WTC11 (cell line): ENCODE data around the gene DUSP22. TPM values are rescaled to one million over a fixed set of nuclear protein-coding genes. Genes with fewer than 3 reads are reported as not detected.
"Not testable (repeated sequence)": the region's sequence is repeated elsewhere in the genome, so short reads cannot be mapped to it uniquely, and the experiment has no call there.

ENCODE experiments used
- ATAC-seq: fragments of 200-7000 bp; cut with Tn5 transposase; 2 replicates; pipeline ENCODE4 v1.10.0; 2021; ENCODE audit warnings: mild to moderate bottlenecking, moderate library complexity
- CTCF ChIA-PET: fragments of 300-600 bp; sonication (Branson Sonifier 250); formaldehyde crosslinking; loops from one replicate; lab custom pipeline; 2021; ENCODE audit warnings: antibody characterized with exemption; lab: Charles Lee
- POLR2A ChIA-PET: fragments of 350-600 bp; sonication (Branson Sonifier 250); formaldehyde crosslinking; loops from one replicate; lab custom pipeline; 2021; ENCODE audit warnings: antibody characterized with exemption; lab: Charles Lee
- DNase-seq: peaks from one replicate; pipeline ENCODE4 v3.0.0; 2021; ENCODE audit warnings: low spot score
- H3K27ac Mint-ChIP-seq: 2 replicates; pipeline ENCODE4 v1.8.0; 2021; ENCODE audit warnings: mixed read lengths
- H3K27me3 Mint-ChIP-seq: 2 replicates; pipeline ENCODE4 v1.8.0; 2021; ENCODE audit warnings: low read depth, mild to moderate bottlenecking, moderate library complexity, mixed read lengths
- H3K36me3 Mint-ChIP-seq: 2 replicates; pipeline ENCODE4 v1.8.0; 2021; ENCODE audit warnings: mixed read lengths
- H3K4me1 Mint-ChIP-seq: 2 replicates; pipeline ENCODE4 v1.8.0; 2022; ENCODE audit warnings: mixed read lengths
- H3K4me3 Mint-ChIP-seq: 2 replicates; pipeline ENCODE4 v1.8.0; 2021; ENCODE audit warnings: mild to moderate bottlenecking, moderate library complexity, mixed read lengths
- H3K9me3 Mint-ChIP-seq: 2 replicates; pipeline ENCODE4 v1.8.0; 2021; ENCODE audit warnings: mixed read lengths
- ETV6 ChIP-seq: sonication (generic); formaldehyde crosslinking; IDR thresholded peaks from 2 replicates; pipeline ENCODE4 v1.8.1; 2022; ENCODE audit warnings: mild to moderate bottlenecking, missing genetic modification reagents
- NFE2L1 ChIP-seq: sonication (generic); formaldehyde crosslinking; IDR thresholded peaks from 2 replicates; pipeline ENCODE4 v1.8.1; 2023; ENCODE audit warnings: missing genetic modification reagents
- NFYB ChIP-seq: sonication (generic); formaldehyde crosslinking; conservative IDR thresholded peaks from 2 replicates; pipeline ENCODE4 v1.8.0; 2022; ENCODE audit warnings: low read depth, missing genetic modification reagents
- NR2C2 ChIP-seq: sonication (generic); formaldehyde crosslinking; IDR thresholded peaks from 2 replicates; pipeline ENCODE4 v1.8.0; 2022; ENCODE audit warnings: mild to moderate bottlenecking, missing genetic modification reagents
- RELA ChIP-seq: sonication (generic); formaldehyde crosslinking; IDR thresholded peaks from 2 replicates; pipeline ENCODE4 v1.8.1; 2022; ENCODE audit warnings: missing genetic modification reagents, mild to moderate bottlenecking, borderline replicate concordance
- RORB ChIP-seq: fragments of 250-450 bp; sonication (Bioruptor Pico); IDR thresholded peaks from 2 replicates; pipeline ENCODE4 v1.9.0; 2021; ENCODE audit warnings: mild to moderate bottlenecking
- TEAD4 ChIP-seq: sonication (generic); formaldehyde crosslinking; IDR thresholded peaks from 2 replicates; pipeline ENCODE4 v1.8.0; 2022; ENCODE audit warnings: mild to moderate bottlenecking, missing genetic modification reagents
- ZBTB21 ChIP-seq: sonication (generic); formaldehyde crosslinking; IDR thresholded peaks from 2 replicates; pipeline ENCODE4 v1.8.1; 2023; ENCODE audit warnings: mild to moderate bottlenecking, missing genetic modification reagents, borderline replicate concordance
- ZNF263 ChIP-seq: sonication (generic); formaldehyde crosslinking; IDR thresholded peaks from 2 replicates; pipeline ENCODE4 v1.8.1; 2022; ENCODE audit warnings: low read depth, mild to moderate bottlenecking, moderate library complexity, missing genetic modification reagents
- total RNA-seq: library from RNA; stranded (reverse); gene quantifications from 3 replicates; pipeline ENCODE4 v1.2.3, GENCODE V29; 2021
- TF ChIP-seq, protein P1 (sequence below): sonication (generic); formaldehyde crosslinking; IDR thresholded peaks from 2 replicates; pipeline ENCODE4 v1.8.1; 2022; ENCODE audit warnings: low read depth, missing genetic modification reagents, borderline replicate concordance
- TF ChIP-seq, protein P2 (sequence below): sonication (generic); formaldehyde crosslinking; IDR thresholded peaks from 2 replicates; pipeline ENCODE4 v1.8.0; 2022; ENCODE audit warnings: mild to moderate bottlenecking, missing genetic modification reagents
- TF ChIP-seq, protein P3 (sequence below): sonication (generic); formaldehyde crosslinking; IDR thresholded peaks from 2 replicates; pipeline ENCODE4 v1.8.1; 2023; ENCODE audit warnings: mild to moderate bottlenecking, missing genetic modification reagents, borderline replicate concordance
- TF ChIP-seq, protein P4 (sequence below): sonication (generic); formaldehyde crosslinking; IDR thresholded peaks from 2 replicates; pipeline ENCODE4 v1.8.1; 2023; ENCODE audit warnings: mild to moderate bottlenecking, missing genetic modification reagents

Gene DUSP22
- total RNA-seq, 1 experiment from 2014 or later: 38.5 TPM

DNA sequence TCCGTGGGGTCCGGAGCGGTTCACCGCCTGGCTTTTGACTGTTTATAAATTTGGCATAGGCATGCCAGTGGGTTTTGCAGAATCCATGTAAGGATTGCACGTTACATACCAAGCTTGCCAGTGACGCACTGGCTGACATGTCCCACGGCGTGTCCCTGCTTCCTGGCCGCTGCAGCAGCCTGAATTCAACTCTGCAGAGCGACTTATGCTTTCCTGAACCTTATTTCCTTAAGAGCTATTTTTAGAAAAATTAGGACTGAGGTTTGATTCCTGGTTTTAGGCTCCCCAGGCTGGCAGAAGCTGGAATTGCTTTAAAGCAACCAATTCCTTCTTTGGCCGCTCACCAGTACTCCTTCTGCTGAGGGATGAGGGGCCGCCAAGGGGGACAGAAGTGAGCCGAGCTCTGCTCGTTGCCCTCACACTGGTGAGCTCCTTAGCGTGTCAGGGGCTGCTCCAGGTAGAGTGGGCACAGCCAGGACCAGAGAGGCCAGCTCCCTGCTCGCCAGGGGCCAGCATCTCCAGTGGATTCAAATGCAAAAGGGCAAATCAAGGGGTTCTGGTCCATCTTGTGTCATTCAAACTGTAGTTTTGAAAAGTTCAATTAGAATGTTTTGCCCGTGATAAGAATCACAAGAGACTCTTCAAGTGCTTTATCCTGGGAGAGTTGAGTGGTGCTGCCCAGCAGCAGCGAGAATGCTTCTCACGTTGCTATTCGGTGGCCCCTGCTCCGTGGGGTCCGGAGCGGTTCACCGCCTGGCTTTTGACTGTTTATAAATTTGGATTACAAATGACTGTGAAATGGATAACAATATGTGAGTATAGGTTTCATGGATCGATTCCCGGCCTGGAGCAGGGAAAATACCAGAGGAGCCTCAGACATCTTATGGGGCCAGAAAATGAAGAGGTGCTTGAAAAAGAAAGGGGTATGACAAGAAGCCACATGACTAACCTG lies 81.8 kb downstream of the DUSP22 start (continued):
- TF ChIP-seq, protein P1, sequence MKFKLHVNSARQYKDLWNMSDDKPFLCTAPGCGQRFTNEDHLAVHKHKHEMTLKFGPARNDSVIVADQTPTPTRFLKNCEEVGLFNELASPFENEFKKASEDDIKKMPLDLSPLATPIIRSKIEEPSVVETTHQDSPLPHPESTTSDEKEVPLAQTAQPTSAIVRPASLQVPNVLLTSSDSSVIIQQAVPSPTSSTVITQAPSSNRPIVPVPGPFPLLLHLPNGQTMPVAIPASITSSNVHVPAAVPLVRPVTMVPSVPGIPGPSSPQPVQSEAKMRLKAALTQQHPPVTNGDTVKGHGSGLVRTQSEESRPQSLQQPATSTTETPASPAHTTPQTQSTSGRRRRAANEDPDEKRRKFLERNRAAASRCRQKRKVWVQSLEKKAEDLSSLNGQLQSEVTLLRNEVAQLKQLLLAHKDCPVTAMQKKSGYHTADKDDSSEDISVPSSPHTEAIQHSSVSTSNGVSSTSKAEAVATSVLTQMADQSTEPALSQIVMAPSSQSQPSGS (CRISPR knock-in tag): no peak
- TF ChIP-seq, all 79 proteins: peak for 0

DNA sequence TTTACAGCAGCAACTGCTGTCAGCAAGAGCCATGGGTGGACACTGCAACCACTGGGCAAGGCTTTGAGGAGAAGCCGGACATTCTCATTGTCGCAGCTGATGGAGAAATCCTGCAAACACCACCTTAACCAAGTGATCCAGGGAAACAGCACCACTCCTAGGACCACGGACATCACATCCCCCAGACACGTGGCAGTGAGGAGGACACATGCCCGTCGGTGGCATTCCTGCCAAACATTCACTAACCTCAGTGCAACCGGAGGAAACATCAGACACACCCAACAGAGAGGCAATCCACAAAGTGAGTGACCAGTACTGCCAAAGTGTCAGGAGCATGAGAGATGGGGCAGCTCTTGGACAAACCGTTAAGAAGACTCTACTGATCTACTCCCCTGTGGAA lies 82.7 kb downstream of the DUSP22 start:
- ChIA-PET CTCF (interaction anchor here (0.6 to 1.7 kb wide), 2 partner anchors 34 to 101 kb away, joined by 3 to 4 read pairs; no protein-coding TSS in a partner anchor), POLR2A (no interaction called here)
- TF ChIP-seq, protein P2, sequence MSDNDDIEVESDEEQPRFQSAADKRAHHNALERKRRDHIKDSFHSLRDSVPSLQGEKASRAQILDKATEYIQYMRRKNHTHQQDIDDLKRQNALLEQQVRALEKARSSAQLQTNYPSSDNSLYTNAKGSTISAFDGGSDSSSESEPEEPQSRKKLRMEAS (CRISPR knock-in tag): no peak
- Mint-ChIP-seq H3K27me3 (peaks cover 21% of the 10 kb centered on the region), H3K9me3 (peaks cover 55% of the 10 kb centered on the region), H3K36me3 (peaks cover 56% of the 10 kb centered on the region), H3K4me3 (no peak overlapping the region), H3K27ac (no peak overlapping the region), H3K4me1 (peaks cover 14% of the 10 kb centered on the region)
- no peak for DNase-seq
- no peak for ATAC-seq

DNA sequence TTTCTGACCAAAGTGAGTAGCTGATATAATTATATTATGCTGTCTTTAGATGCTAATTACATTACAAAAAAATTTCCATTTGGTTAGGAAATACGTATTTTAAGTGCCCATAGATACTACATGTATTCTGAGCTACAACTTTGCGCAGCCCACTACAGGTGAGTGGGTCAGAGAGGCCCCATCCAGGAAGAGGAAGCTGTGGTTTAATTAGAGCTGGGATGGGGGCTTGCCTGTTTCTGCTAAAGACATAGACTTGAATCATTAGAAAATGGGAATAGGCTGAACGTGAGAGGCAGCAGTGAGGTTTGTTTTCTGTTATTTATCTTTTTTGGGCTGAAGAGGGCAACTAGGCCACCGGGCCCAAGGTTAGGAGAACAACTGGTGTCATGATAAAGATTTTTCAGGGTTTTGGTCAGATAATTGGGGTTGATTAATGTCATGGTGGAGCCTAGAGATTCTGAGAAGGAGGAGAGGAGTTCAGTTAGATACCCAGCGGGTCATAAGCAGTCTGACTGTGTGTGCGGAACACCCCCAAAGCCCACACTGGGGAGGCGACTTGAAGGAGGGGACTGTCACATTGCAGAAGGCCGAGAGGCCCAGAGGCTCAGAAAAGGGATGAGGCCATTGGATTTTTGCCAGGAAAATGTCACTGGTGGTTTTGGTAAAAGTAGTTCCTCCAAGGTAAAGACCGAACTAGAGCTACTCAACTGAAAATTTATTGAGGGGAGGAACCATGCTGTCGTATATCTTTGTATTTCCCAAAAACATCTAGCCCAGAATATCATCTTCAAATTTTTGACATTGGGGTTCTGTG lies 84.7 kb downstream of the DUSP22 start:
- Mint-ChIP-seq H3K36me3 (peaks cover 65% of the 10 kb centered on the region), H3K9me3 (peaks cover 62% of the 10 kb centered on the region), H3K4me3 (no peak overlapping the region), H3K27ac (no peak overlapping the region), H3K4me1 (peaks cover 14% of the 10 kb centered on the region), H3K27me3 (peaks cover 21% of the 10 kb centered on the region)
- DNase-seq (no peak), ATAC-seq (no peak)
- TF ChIP-seq ZNF263 (CRISPR knock-in tag) (no peak), ZBTB21 (CRISPR knock-in tag) (no peak), NFYB (CRISPR knock-in tag) (no peak), RORB (CRISPR knock-in tag) (no peak)
- ChIA-PET POLR2A (no interaction called here), CTCF (interaction anchor here (0.7 to 0.9 kb wide), 2 partner anchors 160 to 189 kb away, joined by 3 read pairs; no protein-coding TSS in a partner anchor)

DNA sequence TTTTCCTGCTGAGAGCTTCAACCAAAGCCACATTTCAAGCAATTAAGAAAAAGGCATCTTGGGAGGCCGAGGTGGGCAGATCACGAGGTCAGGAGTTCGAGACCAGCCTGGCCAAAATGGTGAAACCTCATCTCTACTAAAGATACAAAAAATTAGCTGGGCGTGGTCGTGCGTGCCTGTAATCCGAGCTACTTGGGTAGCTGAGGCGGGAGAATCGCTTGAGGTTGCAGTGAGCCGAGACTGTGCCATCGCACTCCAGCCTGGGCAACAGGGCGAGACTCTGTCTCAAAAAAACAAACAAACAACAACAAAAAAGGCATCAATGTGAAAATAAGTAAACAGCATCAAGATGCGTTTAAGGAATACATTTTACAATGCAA lies 85.3 kb downstream of the DUSP22 start:
- Mint-ChIP-seq H3K27me3 (peaks cover 20% of the 10 kb centered on the region), H3K36me3 (peaks cover 63% of the 10 kb centered on the region), H3K4me1 (peaks cover 14% of the 10 kb centered on the region), H3K9me3 (peaks cover 63% of the 10 kb centered on the region)
- ATAC-seq, POLR2A ChIA-PET, H3K4me3 Mint-ChIP-seq, H3K27ac Mint-ChIP-seq, DNase-seq: not testable (repeated sequence)
- CTCF ChIA-PET: interaction anchor here (0.7 kb wide), 1 partner anchor 160 kb away, joined by 3 read pairs; no protein-coding TSS in a partner anchor

DNA sequence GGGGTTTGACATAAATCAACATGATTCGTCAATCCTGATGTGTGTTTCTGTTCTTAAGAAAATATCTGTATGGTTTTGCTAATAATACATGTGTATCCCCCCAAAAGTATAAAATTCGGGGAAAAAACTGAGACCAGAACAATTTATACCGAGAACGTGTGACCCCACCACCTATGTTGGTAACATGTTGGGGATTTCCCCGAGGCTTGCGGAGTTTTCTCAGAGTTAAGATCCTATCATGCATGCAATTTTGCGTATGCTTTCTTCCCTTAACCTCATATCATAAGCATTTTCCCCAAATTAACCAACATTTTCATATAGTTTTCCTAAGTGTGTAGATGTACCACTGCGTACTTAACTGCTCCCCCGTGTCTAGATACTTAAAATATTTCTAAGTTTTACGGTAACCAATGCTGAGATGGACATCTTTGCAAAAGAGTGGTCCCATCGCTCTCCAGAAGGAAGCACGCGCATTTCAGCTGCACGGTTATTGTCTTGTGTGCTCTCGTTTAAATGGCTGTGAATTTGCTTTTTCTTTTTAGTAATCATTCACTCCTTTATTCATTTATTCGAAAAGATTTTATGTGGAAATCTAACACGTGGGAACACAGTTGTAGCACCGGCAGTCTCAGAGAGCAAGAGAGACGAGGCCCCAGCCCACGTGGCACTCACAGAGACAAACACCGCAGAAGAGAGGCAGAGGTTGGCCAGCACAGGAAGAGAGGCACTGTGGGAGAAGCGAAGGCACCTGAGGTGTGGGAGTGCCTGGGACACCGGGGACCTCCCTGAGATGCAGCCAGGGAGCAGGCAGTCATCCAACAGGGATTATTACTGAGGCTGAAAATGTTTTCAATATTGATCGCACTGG lies 86.0 kb downstream of the DUSP22 start:
- Mint-ChIP-seq H3K4me3 (no peak overlapping the region), H3K9me3 (peaks cover 58% of the 10 kb centered on the region), H3K27ac (no peak overlapping the region), H3K36me3 (peaks cover 57% of the 10 kb centered on the region), H3K27me3 (peaks cover 18% of the 10 kb centered on the region), H3K4me1 (peaks cover 13% of the 10 kb centered on the region)
- DNase-seq (no peak), ATAC-seq (no peak)
- ChIA-PET CTCF (interaction anchor here (0.7 kb wide), 1 partner anchor 161 kb away, joined by 3 read pairs; no protein-coding TSS in a partner anchor), POLR2A (no interaction called here)
- TF ChIP-seq NR2C2 (CRISPR knock-in tag) (no peak), RELA (CRISPR knock-in tag) (no peak), TEAD4 (CRISPR knock-in tag) (no peak), NFE2L1 (CRISPR knock-in tag) (no peak), ETV6 (CRISPR knock-in tag) (no peak)
- TF ChIP-seq, protein P3, sequence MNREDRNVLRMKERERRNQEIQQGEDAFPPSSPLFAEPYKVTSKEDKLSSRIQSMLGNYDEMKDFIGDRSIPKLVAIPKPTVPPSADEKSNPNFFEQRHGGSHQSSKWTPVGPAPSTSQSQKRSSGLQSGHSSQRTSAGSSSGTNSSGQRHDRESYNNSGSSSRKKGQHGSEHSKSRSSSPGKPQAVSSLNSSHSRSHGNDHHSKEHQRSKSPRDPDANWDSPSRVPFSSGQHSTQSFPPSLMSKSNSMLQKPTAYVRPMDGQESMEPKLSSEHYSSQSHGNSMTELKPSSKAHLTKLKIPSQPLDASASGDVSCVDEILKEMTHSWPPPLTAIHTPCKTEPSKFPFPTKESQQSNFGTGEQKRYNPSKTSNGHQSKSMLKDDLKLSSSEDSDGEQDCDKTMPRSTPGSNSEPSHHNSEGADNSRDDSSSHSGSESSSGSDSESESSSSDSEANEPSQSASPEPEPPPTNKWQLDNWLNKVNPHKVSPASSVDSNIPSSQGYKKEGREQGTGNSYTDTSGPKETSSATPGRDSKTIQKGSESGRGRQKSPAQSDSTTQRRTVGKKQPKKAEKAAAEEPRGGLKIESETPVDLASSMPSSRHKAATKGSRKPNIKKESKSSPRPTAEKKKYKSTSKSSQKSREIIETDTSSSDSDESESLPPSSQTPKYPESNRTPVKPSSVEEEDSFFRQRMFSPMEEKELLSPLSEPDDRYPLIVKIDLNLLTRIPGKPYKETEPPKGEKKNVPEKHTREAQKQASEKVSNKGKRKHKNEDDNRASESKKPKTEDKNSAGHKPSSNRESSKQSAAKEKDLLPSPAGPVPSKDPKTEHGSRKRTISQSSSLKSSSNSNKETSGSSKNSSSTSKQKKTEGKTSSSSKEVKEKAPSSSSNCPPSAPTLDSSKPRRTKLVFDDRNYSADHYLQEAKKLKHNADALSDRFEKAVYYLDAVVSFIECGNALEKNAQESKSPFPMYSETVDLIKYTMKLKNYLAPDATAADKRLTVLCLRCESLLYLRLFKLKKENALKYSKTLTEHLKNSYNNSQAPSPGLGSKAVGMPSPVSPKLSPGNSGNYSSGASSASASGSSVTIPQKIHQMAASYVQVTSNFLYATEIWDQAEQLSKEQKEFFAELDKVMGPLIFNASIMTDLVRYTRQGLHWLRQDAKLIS: no peak
- TF ChIP-seq, protein P4, sequence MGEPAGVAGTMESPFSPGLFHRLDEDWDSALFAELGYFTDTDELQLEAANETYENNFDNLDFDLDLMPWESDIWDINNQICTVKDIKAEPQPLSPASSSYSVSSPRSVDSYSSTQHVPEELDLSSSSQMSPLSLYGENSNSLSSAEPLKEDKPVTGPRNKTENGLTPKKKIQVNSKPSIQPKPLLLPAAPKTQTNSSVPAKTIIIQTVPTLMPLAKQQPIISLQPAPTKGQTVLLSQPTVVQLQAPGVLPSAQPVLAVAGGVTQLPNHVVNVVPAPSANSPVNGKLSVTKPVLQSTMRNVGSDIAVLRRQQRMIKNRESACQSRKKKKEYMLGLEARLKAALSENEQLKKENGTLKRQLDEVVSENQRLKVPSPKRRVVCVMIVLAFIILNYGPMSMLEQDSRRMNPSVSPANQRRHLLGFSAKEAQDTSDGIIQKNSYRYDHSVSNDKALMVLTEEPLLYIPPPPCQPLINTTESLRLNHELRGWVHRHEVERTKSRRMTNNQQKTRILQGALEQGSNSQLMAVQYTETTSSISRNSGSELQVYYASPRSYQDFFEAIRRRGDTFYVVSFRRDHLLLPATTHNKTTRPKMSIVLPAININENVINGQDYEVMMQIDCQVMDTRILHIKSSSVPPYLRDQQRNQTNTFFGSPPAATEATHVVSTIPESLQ: no peak
